Progenitor cell of endocrine pancreas (in vitro differentiated cells): ENCODE data around the gene LCN9. TPM values are rescaled to one million over a fixed set of nuclear protein-coding genes. Genes with fewer than 3 reads are reported as not detected.

Experiments
- DNase-seq: peaks from one replicate; pipeline ENCODE4 v3.0.0; 2021; ENCODE audit warnings: low spot score; ENCODE audit not compliant: unreplicated experiment
- H3K27ac Mint-ChIP-seq: 2 replicates; pipeline ENCODE4 v1.8.0; 2021; ENCODE audit warnings: mild to moderate bottlenecking, moderate library complexity, mixed read lengths
- H3K27me3 Mint-ChIP-seq: 2 replicates; pipeline ENCODE4 v1.8.0; 2021; ENCODE audit warnings: mixed read lengths
- H3K36me3 Mint-ChIP-seq: 2 replicates; pipeline ENCODE4 v1.8.0; 2022; ENCODE audit warnings: mixed read lengths; ENCODE audit not compliant: insufficient read depth
- H3K4me1 Mint-ChIP-seq: 2 replicates; pipeline ENCODE4 v1.8.0; 2021; ENCODE audit warnings: low read depth, mixed read lengths
- H3K4me3 Mint-ChIP-seq: 2 replicates; pipeline ENCODE4 v1.8.0; 2021; ENCODE audit warnings: low read depth, mild to moderate bottlenecking, moderate library complexity, mixed read lengths
- H3K9me3 Mint-ChIP-seq: 2 replicates; pipeline ENCODE4 v1.8.0; 2021; ENCODE audit warnings: low read depth, mixed read lengths
- total RNA-seq: library from RNA; stranded (reverse); gene quantifications from 2 replicates; pipeline ENCODE4 v1.2.1, GENCODE V29; 2021
- TF ChIP-seq, protein P1 (sequence below): fragments of 200-600 bp; sonication (generic); IDR thresholded peaks from one replicate; pipeline ENCODE4 v1.5.0; 2021; ENCODE audit warnings: antibody characterized with exemption, mild to moderate bottlenecking; ENCODE audit not compliant: unreplicated experiment

LCN9 gene
- total RNA-seq, 1 donor from 2014 or later = 0.57 TPM

GRCh38 chr9:135699440-135699839, 36.3 kb downstream of the LCN9 start, which contains the start of gene SOHLH1:
SOHLH1 (minus strand) TSS chr9:135699481; CDS start chr9:135699467, 14 bp downstream.
- H3K27me3 Mint-ChIP-seq = peaks cover 12% of the 10 kb centered on the region
- H3K4me3 Mint-ChIP-seq = no peak within 1 kb of the TSS
- no peaks in the 10 kb centered on the region for H3K4me1 Mint-ChIP-seq
- H3K27ac Mint-ChIP-seq = no peak within 1 kb of the TSS
- no peak for DNase-seq
- no peaks in the 10 kb centered on the region for H3K36me3 Mint-ChIP-seq
- no peaks in the 10 kb centered on the region for H3K9me3 Mint-ChIP-seq
- TF ChIP-seq, protein P1, sequence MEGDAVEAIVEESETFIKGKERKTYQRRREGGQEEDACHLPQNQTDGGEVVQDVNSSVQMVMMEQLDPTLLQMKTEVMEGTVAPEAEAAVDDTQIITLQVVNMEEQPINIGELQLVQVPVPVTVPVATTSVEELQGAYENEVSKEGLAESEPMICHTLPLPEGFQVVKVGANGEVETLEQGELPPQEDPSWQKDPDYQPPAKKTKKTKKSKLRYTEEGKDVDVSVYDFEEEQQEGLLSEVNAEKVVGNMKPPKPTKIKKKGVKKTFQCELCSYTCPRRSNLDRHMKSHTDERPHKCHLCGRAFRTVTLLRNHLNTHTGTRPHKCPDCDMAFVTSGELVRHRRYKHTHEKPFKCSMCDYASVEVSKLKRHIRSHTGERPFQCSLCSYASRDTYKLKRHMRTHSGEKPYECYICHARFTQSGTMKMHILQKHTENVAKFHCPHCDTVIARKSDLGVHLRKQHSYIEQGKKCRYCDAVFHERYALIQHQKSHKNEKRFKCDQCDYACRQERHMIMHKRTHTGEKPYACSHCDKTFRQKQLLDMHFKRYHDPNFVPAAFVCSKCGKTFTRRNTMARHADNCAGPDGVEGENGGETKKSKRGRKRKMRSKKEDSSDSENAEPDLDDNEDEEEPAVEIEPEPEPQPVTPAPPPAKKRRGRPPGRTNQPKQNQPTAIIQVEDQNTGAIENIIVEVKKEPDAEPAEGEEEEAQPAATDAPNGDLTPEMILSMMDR = no peak

GRCh38 chr9:135700525-135700924, 37.4 kb downstream of the LCN9 start:
- DNase-seq = no peak
- Mint-ChIP-seq H3K9me3 (no peaks in the 10 kb centered on the region), H3K27ac (no peak overlapping the region), H3K4me1 (no peaks in the 10 kb centered on the region), H3K4me3 (no peak overlapping the region), H3K27me3 (peaks cover 15% of the 10 kb centered on the region), H3K36me3 (no peaks in the 10 kb centered on the region)
- TF ChIP-seq, protein P1 = no peak

GRCh38 chr9:135701067-135701958, 38.2 kb downstream of the LCN9 start:
- Mint-ChIP-seq H3K4me1 (no peaks in the 10 kb centered on the region), H3K27me3 (peaks cover 15% of the 10 kb centered on the region), H3K36me3 (no peaks in the 10 kb centered on the region), H3K9me3 (no peaks in the 10 kb centered on the region), H3K4me3 (no peak overlapping the region), H3K27ac (no peak overlapping the region)
- DNase-seq = no peak
- TF ChIP-seq, protein P1 = no peak

GRCh38 chr9:135701959-135702721, 39.0 kb downstream of the LCN9 start, which contains the start of gene KCNT1:
KCNT1 (plus strand) TSS chr9:135702185; CDS start chr9:135702259, 74 bp downstream.
- H3K4me3 Mint-ChIP-seq = no peak within 1 kb of the TSS
- H3K27me3 Mint-ChIP-seq = peaks cover 15% of the 10 kb centered on the region
- H3K27ac Mint-ChIP-seq = no peak within 1 kb of the TSS
- TF ChIP-seq, protein P1 = peak; percentile 99
- H3K9me3 Mint-ChIP-seq = no peaks in the 10 kb centered on the region
- peak; percentile 84 for DNase-seq
- H3K4me1 Mint-ChIP-seq = no peaks in the 10 kb centered on the region
- H3K36me3 Mint-ChIP-seq = no peaks in the 10 kb centered on the region

DNA sequence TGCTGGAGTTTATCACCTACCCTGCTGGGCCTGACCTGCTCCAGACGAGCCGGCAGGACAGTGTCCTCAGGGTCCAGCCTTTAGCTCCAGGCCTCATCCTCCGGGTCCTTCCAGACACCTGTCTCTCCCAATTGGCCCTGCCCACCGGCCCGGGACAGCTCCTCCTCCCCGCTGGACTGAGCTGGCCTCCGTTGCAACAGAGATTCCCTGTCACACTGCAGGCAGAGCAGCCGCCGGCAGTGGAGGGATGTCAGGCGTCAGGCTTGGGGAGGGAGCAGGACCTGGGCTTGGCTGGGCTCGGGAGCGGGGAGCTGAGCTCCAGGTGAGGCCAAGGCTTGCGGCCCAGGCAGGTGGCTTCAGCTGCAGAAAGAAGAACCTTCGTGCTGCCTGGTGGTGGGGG, 40.6 kb downstream of the LCN9 start:
- H3K4me3 Mint-ChIP-seq = no peak overlapping the region

More for the DNA sequence above, 40.6 kb downstream of the LCN9 start:
- H3K27me3 Mint-ChIP-seq = peaks cover 25% of the 10 kb centered on the region
- no peak overlapping the region for H3K27ac Mint-ChIP-seq
- H3K36me3 Mint-ChIP-seq = no peaks in the 10 kb centered on the region
- H3K9me3 Mint-ChIP-seq = no peaks in the 10 kb centered on the region
- DNase-seq = no peak
- TF ChIP-seq, protein P1 = no peak
- H3K4me1 Mint-ChIP-seq = no peaks in the 10 kb centered on the region
